ENCODE results near the gene ARHGAP25. TPM values are rescaled to one million over a fixed set of nuclear protein-coding genes. Genes with fewer than 3 reads are reported as not detected.

Gene ARHGAP25
- total and polyA plus RNA-seq, 10 of the 15 experiments (the other 5 are each of a cell fraction or from before 2014, with no cell fraction given) = 0.15 to 1.0 (median 0.46) TPM

GRCh38 chr2:68689553-68690537, 44.8 kb upstream of the ARHGAP25 start (continued):
- TF ChIP-seq BCLAF1 (IDR thresholded peaks at IDR 0.05) (no peak), SMAD5 (IDR thresholded peaks at IDR 0.05; ENCODE audit: low read depth) (no peak), POLR2A (IDR thresholded peaks at IDR 0.05; ENCODE audit: low read depth, low read length) (no peak), SPI1 (IDR thresholded peaks at IDR 0.05; ENCODE audit: borderline replicate concordance, insufficient read depth, low read depth, low read length) (peak; percentile 100), RUNX3 (IDR thresholded peaks at IDR 0.05; ENCODE audit: low read length) (peak; percentile 88), RCOR1 (conservative IDR thresholded peaks at IDR 0.05; ENCODE audit: low read depth, low read length) (no peak), TCF12 (IDR thresholded peaks at IDR 0.05; ENCODE audit: low read depth, low read length) (0 out of 2 replicates have a peak, but pooled peaks have one; percentile 27), PAX5 (IDR thresholded peaks at IDR 0.05; ENCODE audit: borderline replicate concordance, low read depth, low read length) (peak; percentile 47; the same call in 1 of the 2 replicates), E2F8 (IDR thresholded peaks at IDR 0.05; ENCODE audit: low read depth, partially characterized antibody) (no peak), SUZ12 (IDR thresholded peaks at IDR 0.05; ENCODE audit: unreplicated experiment) (no peak), IKZF1 (conservative IDR thresholded peaks at IDR 0.05) (peak; percentile 77), ESRRA (IDR thresholded peaks at IDR 0.05; ENCODE audit: low read length) (no peak), CHD2 (IDR thresholded peaks at IDR 0.05; ENCODE audit: borderline replicate concordance, low read depth, low read length) (no peak), EZH2 (IDR thresholded peaks at IDR 0.05; ENCODE audit: borderline replicate concordance, control insufficient read depth, low read depth, low read length) (no peak), POLR2AphosphoS2 (IDR thresholded peaks at IDR 0.05; ENCODE audit: low read depth, low read length) (no peak), CREM (IDR thresholded peaks at IDR 0.05; ENCODE audit: low read depth) (0 out of 2 replicates have a peak, but pooled peaks have one; percentile 48), BMI1 (IDR thresholded peaks at IDR 0.05; ENCODE audit: borderline replicate concordance) (peak; percentile 56; the same call in 1 of the 2 replicates), MYC (IDR thresholded peaks at IDR 0.05; ENCODE audit: insufficient read depth, insufficient read length, insufficient replicate concordance, low read length, severe bottlenecking) (no peak), MYB (IDR thresholded peaks at IDR 0.05; ENCODE audit: borderline replicate concordance, low read depth, low read length) (0 out of 2 replicates have a peak, but pooled peaks have one; percentile 29), RBBP5 (conservative IDR thresholded peaks at IDR 0.05) (no peak), YY1 (IDR thresholded peaks at IDR 0.05; ENCODE audit: low read depth, low read length) (0 out of 2 replicates have a peak, but pooled peaks have one; percentile 11), ASH2L (IDR thresholded peaks at IDR 0.05; ENCODE audit: borderline replicate concordance, low read depth) (no peak), CREB1 (IDR thresholded peaks at IDR 0.05; ENCODE audit: low read depth) (no peak), HDAC2 (IDR thresholded peaks at IDR 0.05) (no peak), NFYA (IDR thresholded peaks at IDR 0.05; ENCODE audit: borderline replicate concordance, low read depth, low read length) (no peak), RAD51 (IDR thresholded peaks at IDR 0.05) (peak; percentile 87), PML (IDR thresholded peaks at IDR 0.05; ENCODE audit: low read length) (peak; percentile 56)

All from GM12878 (cell line).